KG1 (cell line): ENCODE data around the gene CNNM1.

Source experiments
- DNase-seq: peaks from one replicate; lab custom pipeline; 2025; lab: John Stamatoyannopoulos, UW

The CNNM1 gene

GRCh38 chr10:99374526-99374925 lies 45.4 kb downstream of the CNNM1 start:
- DNase-seq = no peak

- no peak for DNase-seq
Observed at GRCh38 chr10:99374972-99375371, 45.8 kb downstream of the CNNM1 start.

- DNase-seq = no peak
Observed at GRCh38 chr10:99375426-99375825, 46.3 kb downstream of the CNNM1 start.

DNA sequence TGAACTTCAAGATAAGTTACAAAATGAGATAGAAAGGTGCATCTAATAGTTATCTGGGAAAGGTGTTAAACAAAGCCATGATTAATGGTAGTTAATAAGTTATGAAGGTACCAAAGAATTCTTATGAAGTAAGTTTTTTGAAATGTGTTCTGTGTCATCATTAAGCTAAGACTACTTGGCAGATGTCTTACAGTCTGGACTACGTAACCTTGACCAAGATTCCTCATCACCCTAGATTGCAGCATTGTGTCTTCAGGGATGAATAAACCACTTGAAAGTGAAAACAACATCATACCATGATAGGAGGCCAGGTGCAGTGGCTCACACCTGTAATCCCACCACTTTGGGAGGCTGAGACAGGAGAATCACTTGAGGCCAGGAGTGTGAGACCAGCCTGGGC lies 53.0 kb downstream of the CNNM1 start:
- DNase-seq = no peak

DNA sequence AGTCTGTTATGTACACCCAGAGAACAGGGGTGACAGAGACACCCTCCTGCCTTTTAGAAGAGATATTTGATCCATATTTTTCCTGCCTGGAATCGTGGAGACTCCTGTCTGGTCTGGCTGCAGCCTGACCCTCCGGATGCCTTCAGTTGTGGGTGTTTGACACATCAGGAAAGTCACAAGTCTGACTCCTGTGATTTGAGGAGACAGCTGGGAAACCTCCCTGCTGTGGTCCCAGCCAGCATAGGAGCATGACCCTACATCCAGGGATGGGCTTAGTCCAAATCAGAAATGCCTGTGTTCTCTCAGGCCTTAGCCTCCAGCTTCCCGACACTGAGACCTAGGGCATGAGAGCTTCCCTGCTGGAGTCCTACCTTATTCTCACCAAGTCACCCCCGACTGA lies 57.9 kb downstream of the CNNM1 start:
- DNase-seq = no peak

DNA sequence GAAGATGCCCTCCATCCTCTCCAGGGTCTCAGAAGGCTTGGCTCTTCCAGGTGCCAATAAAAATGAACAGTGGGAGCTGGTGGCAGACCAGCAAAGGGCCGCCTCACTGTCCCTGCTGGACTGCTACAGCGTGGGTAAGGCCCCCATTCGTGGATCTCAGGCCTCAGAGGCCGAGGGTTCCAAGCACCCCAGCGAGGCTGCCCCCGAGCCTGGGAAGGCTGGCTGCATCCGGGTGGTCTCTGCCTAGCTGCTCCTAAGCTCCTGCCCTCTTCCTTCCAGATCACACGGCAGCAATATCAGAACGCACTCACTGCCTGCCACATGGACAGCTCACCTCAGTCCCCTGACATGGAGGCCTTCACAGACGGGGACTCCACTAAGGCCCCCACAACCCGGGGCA lies 58.4 kb downstream of the CNNM1 start:
- DNase-seq = no peak

GRCh38 chr10:99389729-99390480 lies 60.7 kb downstream of the CNNM1 start:
- DNase-seq = no peak

DNA sequence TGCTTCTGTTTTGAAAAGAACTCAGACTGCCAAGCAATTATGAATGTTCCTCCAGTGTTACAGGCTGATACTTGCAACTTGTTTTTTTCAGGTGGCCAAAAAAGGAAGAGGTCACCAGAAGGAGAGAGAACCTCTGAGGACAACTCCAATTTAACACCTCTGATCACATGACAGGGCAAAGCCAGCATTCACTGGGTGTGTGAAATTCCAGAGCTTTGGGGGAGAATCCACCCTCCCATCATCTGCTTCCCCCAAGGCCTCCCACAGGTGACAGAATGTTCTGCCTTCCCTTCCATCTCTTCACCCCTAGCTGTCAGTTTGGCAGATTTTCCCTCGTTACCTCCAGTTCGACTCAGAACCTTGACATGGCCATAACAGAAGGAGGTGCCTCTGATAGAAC lies 62.2 kb downstream of the CNNM1 start:
- DNase-seq = no peak

- DNase-seq = no peak
Observed at GRCh38 chr10:99393036-99393435, 63.9 kb downstream of the CNNM1 start.

- no peak for DNase-seq
Observed at GRCh38 chr10:99393683-99394082, 64.5 kb downstream of the CNNM1 start.

GRCh38 chr10:99394256-99394655 lies 65.1 kb downstream of the CNNM1 start:
- no peak for DNase-seq

- DNase-seq = no peak
Observed at GRCh38 chr10:99394761-99395386, 65.7 kb downstream of the CNNM1 start.

DNA sequence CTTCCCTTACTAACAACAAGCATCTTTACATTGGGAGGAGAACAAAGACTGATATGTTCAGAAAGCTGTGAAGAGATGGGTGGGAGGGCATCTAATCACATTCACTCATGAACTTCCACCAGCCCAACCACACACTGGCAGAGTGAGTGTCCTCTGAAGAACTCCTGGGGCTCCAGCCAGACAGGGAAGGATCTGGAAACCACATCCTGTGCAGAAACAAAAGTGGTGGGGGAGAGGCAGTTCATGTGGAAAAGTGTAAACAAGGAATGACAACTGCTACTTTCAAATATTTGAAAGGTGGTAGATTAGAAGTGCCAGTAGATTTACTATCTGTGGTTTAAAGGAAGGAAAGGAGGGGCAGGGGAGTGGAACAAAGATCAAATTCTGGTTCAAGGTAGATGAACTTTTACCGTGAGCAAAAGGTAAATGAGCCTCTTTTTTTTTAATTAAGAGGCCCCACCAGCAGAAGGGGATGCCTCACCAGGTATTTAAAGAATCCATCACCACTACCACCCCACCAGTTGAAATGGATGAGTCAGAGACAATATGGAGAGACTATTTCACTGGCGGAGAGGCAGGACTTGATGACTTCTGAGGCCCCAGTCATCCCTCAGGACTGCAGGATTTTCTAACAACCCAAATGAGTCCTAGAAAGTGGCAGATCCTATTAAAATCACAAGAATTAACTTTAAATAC lies 66.7 kb downstream of the CNNM1 start:
- no peak for DNase-seq

DNA sequence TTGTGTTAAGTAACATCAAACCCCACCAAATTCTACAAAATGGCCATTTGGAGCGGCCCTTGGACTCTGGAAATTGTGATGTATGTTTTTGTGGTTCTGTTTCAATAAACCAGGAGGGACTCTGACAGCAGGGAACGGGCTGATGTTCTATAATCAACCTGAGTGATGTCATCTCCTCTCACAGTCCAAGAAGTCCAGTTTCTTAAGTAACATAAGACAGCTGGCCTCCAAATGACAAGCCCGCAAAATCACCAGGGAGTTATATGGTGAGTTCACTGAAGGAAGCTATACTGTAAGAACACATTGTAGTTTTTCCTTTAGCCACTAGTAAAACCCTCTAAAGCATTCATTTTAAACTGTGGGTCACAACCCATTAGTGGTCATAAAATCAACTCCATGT lies 67.3 kb downstream of the CNNM1 start:
- no peak for DNase-seq

DNA sequence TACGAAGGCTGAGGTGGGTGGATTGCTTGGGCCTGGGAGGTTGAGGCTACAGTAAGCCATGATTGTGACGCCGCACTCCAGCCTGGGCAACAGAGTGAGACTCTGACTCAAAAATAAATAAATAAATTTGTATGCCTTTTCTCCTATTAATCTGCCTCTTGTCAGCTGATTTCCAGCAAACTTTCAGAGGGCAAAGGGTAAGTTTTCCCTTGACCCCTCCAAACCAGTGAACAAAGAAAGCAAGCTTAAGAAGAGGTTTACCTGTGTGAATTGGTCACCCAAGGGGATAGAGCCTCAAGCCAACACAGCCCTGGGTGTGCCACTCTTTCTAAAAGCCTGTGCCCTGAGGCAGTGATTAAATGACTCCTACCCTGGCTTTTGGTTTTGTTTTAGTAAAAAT lies 70.5 kb downstream of the CNNM1 start:
- no peak for DNase-seq

GRCh38 chr10:99403674-99404073 lies 74.5 kb downstream of the CNNM1 start:
- no peak for DNase-seq

- DNase-seq = no peak
Observed at GRCh38 chr10:99406149-99406548, 77.0 kb downstream of the CNNM1 start.

- no peak for DNase-seq
Observed at GRCh38 chr10:99410146-99410545, 81.0 kb downstream of the CNNM1 start.

- DNase-seq = no peak
Observed at GRCh38 chr10:99410876-99411275, 81.7 kb downstream of the CNNM1 start.

- DNase-seq = no peak
Observed at GRCh38 chr10:99411546-99411945, 82.4 kb downstream of the CNNM1 start.

GRCh38 chr10:99412099-99412498 lies 82.9 kb downstream of the CNNM1 start:
- no peak for DNase-seq

DNA sequence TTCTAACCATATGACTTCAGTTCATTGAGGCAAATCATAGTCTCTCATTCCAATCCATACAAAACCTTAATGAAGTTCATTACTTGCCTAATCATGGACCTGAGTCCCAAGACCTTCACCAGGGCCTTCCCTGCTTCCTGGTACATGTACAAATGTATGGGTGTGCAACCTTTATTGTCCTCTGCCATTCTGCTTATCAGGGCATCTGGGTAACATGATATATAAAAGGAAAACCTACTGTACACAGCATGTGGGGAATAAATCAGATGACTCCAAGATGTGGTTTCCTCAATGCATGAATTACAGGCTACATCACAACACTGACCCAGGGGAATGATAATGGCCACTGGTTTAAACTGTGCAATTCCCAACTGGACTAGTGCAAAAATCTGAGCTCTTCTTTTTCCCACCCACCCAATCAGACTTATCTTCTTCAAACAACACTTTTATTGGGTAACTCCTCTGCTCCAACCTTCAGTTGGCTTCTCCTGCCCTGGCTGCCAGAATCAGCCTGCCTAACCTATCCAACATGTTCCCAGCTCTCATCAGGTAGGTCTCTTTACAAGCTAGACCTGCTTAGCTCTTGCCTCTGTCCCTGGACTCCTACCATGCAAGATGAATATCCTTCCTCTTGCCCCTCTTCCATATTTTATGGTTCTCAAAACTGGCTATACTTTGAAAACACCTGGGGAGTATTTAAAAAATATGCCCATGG lies 89.9 kb downstream of the CNNM1 start:
- DNase-seq = no peak

DNA sequence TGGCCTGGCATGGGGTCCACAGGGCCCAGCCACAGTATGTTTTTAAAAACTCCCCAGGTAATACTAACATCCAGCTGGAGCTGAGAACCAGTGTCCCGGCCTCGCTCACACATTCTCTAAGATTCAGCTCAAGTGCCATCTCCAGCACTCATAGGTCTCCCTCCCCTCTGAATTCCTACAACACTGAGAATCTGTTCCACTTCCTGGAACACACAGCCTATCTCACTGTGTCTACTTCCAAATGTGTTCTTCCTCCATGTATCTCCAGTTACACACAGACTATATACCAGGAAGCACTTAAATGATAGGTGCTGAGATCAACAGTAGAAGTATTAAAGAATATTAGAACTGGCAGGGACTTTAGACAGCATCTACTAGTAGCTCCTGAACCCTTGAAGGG lies 90.5 kb downstream of the CNNM1 start:
- DNase-seq = no peak
